ENCODE data around the gene VOPP1.

DNA sequence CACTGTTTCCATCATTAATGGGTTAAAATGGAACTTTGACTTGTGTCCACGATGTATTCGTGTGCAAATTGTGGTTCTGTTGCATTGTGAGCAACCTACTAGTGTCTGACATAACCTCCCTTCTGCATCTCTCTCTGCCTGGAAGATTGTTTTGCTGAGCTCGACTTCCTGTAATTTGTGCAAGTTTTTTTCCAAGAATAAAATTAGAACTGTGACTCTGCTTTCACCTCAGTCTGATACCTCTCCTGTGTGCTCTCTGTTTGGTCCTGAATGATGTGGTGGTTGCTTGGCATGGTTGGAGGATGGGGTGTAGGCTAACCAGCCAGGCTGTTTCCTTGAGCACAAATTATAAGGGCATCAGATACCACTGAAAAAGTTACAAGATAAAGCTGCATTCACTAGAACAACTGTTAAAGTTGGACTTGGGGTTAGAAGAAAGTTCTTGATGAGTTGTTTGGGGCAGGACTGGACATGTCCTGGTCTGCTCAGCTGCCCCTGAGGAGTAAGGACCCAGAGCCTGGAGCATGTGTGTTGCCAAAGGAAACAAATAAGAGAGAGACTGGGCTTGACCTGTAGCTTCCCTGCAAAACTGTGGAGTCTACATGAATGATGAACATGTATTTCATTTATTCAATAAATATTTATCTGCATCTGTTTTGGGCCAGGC lies 1.9 kb upstream of the VOPP1 start:
- TF ChIP-seq ZBTB7A (CRISPR knock-in tag; IDR thresholded peaks at IDR 0.05), result no peak
- no peak for TF ChIP-seq CTCF (CRISPR knock-in tag; IDR thresholded peaks at IDR 0.05)

Data from HepG2 (cell line).